B cell (primary cell): ENCODE results near the gene SLC9A5.

Source experiments
- CTCF ChIP-seq: fragments of 200-600 bp; IDR thresholded peaks from one replicate; pipeline ENCODE4 v1.8.0; 2022; ENCODE audit warnings: antibody characterized with exemption, mild to moderate bottlenecking
- EZH2 ChIP-seq: IDR thresholded peaks from 2 replicates; pipeline ENCODE4 v1.6.1; 2012; ENCODE audit warnings: borderline replicate concordance, low read depth, mild to moderate bottlenecking, moderate library complexity, low read length; ENCODE audit not compliant: insufficient read depth, poor library complexity, severe bottlenecking

DNA sequence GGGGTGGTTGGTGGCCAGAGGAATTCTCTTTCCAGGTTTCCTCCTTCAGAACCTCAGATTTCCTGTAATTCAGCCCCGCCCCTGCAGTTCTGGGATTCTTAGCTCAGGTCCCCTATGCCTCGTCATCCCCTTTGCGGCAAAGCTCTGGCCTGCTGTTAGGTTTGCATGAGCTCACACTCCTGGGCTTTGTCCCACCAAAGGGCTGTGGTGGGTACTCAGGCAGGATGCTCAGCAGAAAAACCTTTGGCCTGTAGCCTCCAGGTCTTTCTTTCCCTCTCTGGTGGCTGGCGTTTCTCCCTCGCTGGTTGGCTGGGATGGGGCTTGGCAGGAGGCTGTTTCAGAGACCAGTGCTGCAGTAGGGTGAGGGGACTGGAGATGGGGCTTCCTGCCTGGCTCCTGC is 21.0 kb downstream of the SLC9A5 start:
- TF ChIP-seq CTCF (no peak), EZH2 (no peak)
